Cardiac muscle cell (in vitro differentiated cells and primary cell): ENCODE data around the gene RASGRP1. TPM values are rescaled to one million over a fixed set of nuclear protein-coding genes. Genes with fewer than 3 reads are reported as not detected.

Source experiments
- DNase-seq, 2 donors: peaks; one replicate each; pipeline versions ENCODE4 v3.0.0 to v3.0.0-alpha.2; 2010 to 2017; ENCODE audit warnings: low read depth in 1 of 2, low spot score in 1 of 2
- H3K27ac ChIP-seq: fragments of 200-600 bp; sonication (generic); 2 replicates; pipeline ENCODE4 v1.5.1; 2016
- H3K27me3 ChIP-seq: fragments of 200-600 bp; sonication (generic); 2 replicates; pipeline ENCODE4 v1.6.0; 2016; ENCODE audit warnings: control low read depth
- H3K36me3 ChIP-seq: fragments of 200-600 bp; sonication (generic); 2 replicates; pipeline ENCODE4 v1.5.1; 2016; ENCODE audit warnings: control low read depth
- H3K4me1 ChIP-seq: fragments of 200-600 bp; sonication (generic); 2 replicates; pipeline ENCODE4 v1.8.1; 2017; ENCODE audit warnings: low read depth, mild to moderate bottlenecking, mixed run types
- H3K4me3 ChIP-seq: fragments of 200-600 bp; sonication (generic); 2 replicates; pipeline ENCODE4 v1.5.1; 2016; ENCODE audit warnings: mild to moderate bottlenecking
- H3K9me3 ChIP-seq: fragments of 200-600 bp; sonication (generic); 2 replicates; pipeline ENCODE4 v1.5.1; 2017; ENCODE audit warnings: low read depth, mild to moderate bottlenecking, control low read depth
- CTCF ChIP-seq: IDR thresholded peaks from 2 replicates; pipeline ENCODE4 v1.5.1; 2012; ENCODE audit warnings: low read depth, mild to moderate bottlenecking, low read length
- polyA plus RNA-seq: library from polyadenylated mRNA; unstranded; fragments of >200 nt; fragmentation: Nextera tagmentation; extraction: Ambion mirVana; gene quantifications from 2 replicates; pipeline ENCODE4 v1.2.1, GENCODE V29; 2016
- total RNA-seq: library from RNA; depleted of rRNA; stranded (reverse); fragments of >200 nt; gene quantifications from 2 replicates; pipeline ENCODE4 v1.2.3, GENCODE V29; 2016

RASGRP1 gene
- total and polyA plus RNA-seq, 2 experiments from 2014 or later: 1.1 to 4.5 TPM

GRCh38 chr15:38517312-38517975 lies 47.2 kb downstream of the RASGRP1 start:
- Histone ChIP-seq H3K9me3 (no peaks in the 10 kb centered on the region), H3K4me1 (peaks cover 11% of the 10 kb centered on the region), H3K27me3 (no peaks in the 10 kb centered on the region), H3K27ac (no peak overlapping the region), H3K4me3 (no peak overlapping the region), H3K36me3 (no peaks in the 10 kb centered on the region)
- peak in 1 of 2 donors; percentile 16 for DNase-seq
- TF ChIP-seq CTCF: no peak

GRCh38 chr15:38516626-38517025 lies 48.0 kb downstream of the RASGRP1 start:
- H3K9me3 ChIP-seq: no peaks in the 10 kb centered on the region
- TF ChIP-seq CTCF: no peak
- H3K4me3 ChIP-seq: no peak overlapping the region
- no peaks in the 10 kb centered on the region for H3K36me3 ChIP-seq
- H3K27me3 ChIP-seq: no peaks in the 10 kb centered on the region
- no peak overlapping the region for H3K27ac ChIP-seq
- peaks cover 11% of the 10 kb centered on the region for H3K4me1 ChIP-seq
- DNase-seq: no peak

- Histone ChIP-seq H3K36me3 (no peaks in the 10 kb centered on the region), H3K9me3 (no peaks in the 10 kb centered on the region), H3K4me3 (no peak overlapping the region), H3K27me3 (no peaks in the 10 kb centered on the region), H3K4me1 (peaks cover 11% of the 10 kb centered on the region), H3K27ac (no peak overlapping the region)
- no peak for TF ChIP-seq CTCF
- DNase-seq: no peak
These were observed 50.0 kb downstream of the RASGRP1 start for GRCh38 chr15:38514601-38515000.

- H3K4me3 ChIP-seq: no peak overlapping the region
- no peaks in the 10 kb centered on the region for H3K27me3 ChIP-seq
- H3K27ac ChIP-seq: no peak overlapping the region
- no peaks in the 10 kb centered on the region for H3K9me3 ChIP-seq
- H3K36me3 ChIP-seq: no peaks in the 10 kb centered on the region
- DNase-seq: no peak
- H3K4me1 ChIP-seq: peaks cover 11% of the 10 kb centered on the region
- no peak for TF ChIP-seq CTCF
These were observed 51.7 kb downstream of the RASGRP1 start for GRCh38 chr15:38512901-38513300.

DNA sequence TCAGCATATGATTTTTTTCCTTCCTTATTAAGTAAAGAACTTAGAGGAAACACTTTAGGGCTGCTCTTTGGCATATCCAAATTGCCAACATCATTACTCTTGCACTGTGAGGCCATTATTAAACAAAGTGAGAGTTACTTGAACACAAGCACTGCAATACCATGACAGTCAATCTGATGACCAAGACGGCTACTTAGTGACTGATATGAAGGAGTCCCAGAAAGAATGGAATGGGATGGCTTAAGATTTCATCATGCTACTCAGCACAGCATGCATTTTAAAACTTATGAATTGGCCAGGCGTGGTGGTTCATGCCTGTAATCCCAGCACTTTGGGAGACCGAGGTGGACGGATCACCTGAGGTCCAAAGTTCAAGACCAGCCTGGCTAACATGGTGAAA lies 55.5 kb downstream of the RASGRP1 start:
- no peaks in the 10 kb centered on the region for H3K27me3 ChIP-seq
- TF ChIP-seq CTCF: no peak
- no peak for DNase-seq
- H3K4me1 ChIP-seq: no peaks in the 10 kb centered on the region
- no peak overlapping the region for H3K27ac ChIP-seq
- no peaks in the 10 kb centered on the region for H3K9me3 ChIP-seq
- H3K36me3 ChIP-seq: no peaks in the 10 kb centered on the region
- no peak overlapping the region for H3K4me3 ChIP-seq
